GM21360 (cell line): ENCODE data around the gene KLKB1.

Experiments
- ATAC-seq: cut with Tn5 transposase; IDR thresholded peaks from one replicate; pipeline ENCODE4 v1.9.1; 2021; ENCODE audit warnings: mild to moderate bottlenecking, moderate library complexity; ENCODE audit not compliant: unreplicated experiment

KLKB1 gene

DNA sequence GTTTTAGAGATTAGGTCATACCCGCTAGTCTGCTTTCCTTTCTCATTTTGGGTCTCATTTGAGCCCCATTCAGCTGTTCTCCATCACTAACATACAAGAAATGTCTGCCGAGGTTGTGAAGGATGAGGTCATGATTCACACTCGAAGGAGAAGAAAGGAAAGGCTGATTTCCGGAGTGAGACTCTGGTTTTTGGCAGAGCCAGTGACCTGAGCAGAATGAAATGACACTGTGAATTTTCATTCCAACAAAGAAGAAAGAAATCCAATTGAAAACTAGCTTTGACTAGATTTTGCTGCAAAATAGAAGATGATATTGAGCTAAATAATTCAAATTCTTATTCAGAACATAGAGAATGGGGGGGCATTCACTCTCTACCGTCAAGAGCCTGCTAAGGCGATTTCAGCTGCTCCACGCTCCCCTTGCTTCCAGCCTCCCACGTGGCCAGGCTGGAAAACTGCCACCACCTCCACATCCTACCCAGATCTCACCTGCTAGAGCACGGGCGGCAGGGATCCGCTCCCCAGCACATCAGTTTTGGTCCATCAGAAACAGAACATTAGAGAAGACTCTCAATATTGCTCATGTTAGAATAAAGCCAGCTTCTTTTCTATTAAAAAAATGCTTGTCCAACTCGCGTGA is 77.7 kb downstream of the KLKB1 start:
- no peak for ATAC-seq

DNA sequence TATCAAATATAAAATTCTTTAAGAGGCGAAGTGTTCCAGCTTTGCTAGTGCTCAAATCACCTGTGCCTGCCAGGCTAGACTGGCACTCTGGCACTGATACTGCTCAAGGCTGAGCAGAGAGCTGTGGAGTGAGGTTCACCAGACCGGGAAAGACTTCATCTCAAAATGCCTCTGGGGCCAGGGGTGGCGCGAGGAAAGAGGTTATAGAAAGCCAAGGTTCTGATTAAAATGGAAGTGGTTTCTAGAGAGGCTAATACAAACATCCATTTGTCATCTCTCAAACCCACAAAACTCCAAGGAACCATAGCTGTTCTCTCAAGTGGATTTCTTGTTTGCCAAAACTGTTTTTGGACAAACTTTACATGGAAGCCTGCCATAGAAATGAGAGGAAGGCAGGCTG is 80.2 kb downstream of the KLKB1 start:
- ATAC-seq = no peak

DNA sequence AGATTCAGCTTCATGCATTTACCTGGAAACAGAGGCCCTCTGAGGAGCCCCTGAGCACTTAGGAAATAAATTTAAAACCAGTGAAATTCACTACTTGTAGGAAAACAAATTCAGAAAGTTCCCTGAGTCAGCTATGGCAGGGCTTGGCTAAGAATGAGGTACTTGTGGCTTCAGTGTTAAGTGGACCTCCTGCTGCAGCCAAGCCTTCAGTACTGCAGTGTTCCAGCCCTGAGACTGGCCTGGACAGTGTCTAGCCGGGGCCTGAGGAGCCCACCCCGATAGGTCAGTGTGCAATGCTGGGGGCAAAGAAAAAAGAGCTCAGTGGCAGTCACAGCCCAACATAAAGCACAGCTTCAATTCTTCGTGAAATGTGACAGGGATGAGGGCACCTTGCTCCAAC is 80.6 kb downstream of the KLKB1 start:
- no peak for ATAC-seq
